ENCODE results near the gene PLEKHG4B. TPM values are rescaled to one million over a fixed set of nuclear protein-coding genes. Genes with fewer than 3 reads are reported as not detected.

PLEKHG4B gene
- total RNA-seq, 1 donor from 2014 or later = 6.8 TPM

- DNase-seq (ENCODE audit: low spot score) = no peak
- no peaks in the 10 kb centered on the region for H3K4me1 Mint-ChIP-seq (ENCODE audit: unreplicated experiment)
- H3K36me3 Mint-ChIP-seq (ENCODE audit: low read depth, unreplicated experiment) = peaks cover 3% of the 10 kb centered on the region
- peaks cover 2% of the 10 kb centered on the region for H3K27me3 Mint-ChIP-seq (ENCODE audit: unreplicated experiment)
- H3K27ac Mint-ChIP-seq (ENCODE audit: unreplicated experiment) = no peak within 1 kb of the TSS
- TF ChIP-seq CTCF (IDR thresholded peaks at IDR 0.05; ENCODE audit: unreplicated experiment) = no peak
- no peak within 1 kb of the TSS for H3K4me3 Mint-ChIP-seq (ENCODE audit: unreplicated experiment)
- H3K9me3 Mint-ChIP-seq (ENCODE audit: unreplicated experiment) = no peaks in the 10 kb centered on the region
These were observed 99.3 kb downstream of the PLEKHG4B start, which contains the start of gene LRRC14B for GRCh38 chr5:191036-191948. TSS of gene LRRC14B (plus strand) at chr5:191495. CDS start at chr5:191539, 44 bp downstream.

DNA sequence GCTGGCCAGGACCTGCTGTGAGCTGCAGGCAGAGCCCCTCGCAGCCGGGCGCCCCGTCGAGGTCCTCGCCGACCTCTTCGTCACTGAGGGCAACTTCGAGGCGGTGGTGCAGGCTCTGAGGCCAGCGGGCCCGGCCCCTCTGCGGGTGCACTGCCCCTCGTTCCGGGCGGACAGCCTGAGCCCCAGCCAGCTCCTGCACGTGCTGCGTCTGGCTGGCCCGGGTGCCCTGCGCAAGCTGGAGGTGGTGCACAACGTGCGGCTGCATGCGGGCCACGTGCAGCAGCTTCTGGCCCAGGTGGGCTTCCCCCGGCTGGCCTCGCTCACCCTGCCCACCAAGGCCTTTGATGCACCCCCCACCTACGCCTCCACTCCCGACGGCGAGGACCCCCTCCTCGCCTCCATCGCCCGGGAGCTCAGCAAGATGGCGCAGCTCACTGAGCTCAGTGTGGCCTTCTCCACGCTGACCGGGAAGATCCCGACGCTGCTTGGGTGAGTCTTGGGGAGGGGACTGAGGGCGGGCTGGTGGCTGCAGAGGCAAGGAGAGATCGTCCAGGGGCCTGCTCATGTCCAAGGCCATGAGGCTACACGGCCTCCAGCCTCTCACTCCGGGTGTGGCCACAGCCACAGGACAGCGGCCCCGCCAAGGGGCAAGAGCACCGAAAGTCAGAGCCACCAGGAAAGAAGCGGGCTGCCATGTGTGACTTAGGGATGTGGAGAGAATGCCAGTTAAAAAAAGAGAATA lies 100.2 kb downstream of the PLEKHG4B start:
- TF ChIP-seq CTCF (IDR thresholded peaks at IDR 0.05; ENCODE audit: unreplicated experiment) = no peak
- Mint-ChIP-seq H3K4me3 (ENCODE audit: unreplicated experiment) (no peak overlapping the region), H3K27me3 (ENCODE audit: unreplicated experiment) (peaks cover 2% of the 10 kb centered on the region), H3K9me3 (ENCODE audit: unreplicated experiment) (no peaks in the 10 kb centered on the region), H3K36me3 (ENCODE audit: low read depth, unreplicated experiment) (peaks cover 3% of the 10 kb centered on the region), H3K4me1 (ENCODE audit: unreplicated experiment) (no peaks in the 10 kb centered on the region), H3K27ac (ENCODE audit: unreplicated experiment) (no peak overlapping the region)
- no peak for DNase-seq (ENCODE audit: low spot score)

DNA sequence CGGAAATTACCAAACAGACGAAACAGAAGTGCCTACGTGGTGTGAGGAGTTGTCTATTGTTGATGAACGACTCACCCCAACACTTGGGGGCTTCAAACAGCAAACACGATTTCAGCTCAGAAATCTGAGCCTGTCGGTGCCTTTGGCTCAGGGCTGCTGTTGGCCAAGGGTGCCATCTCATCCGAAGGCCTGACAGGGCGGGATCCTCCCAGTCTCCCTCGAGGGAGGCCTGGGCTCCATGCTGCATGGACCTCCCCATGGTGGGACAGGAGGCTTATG lies 100.7 kb downstream of the PLEKHG4B start:
- H3K4me1 Mint-ChIP-seq (ENCODE audit: unreplicated experiment) = no peaks in the 10 kb centered on the region
- no peak for TF ChIP-seq CTCF (IDR thresholded peaks at IDR 0.05; ENCODE audit: unreplicated experiment)
- H3K27me3 Mint-ChIP-seq (ENCODE audit: unreplicated experiment) = peaks cover 2% of the 10 kb centered on the region
- peaks cover 3% of the 10 kb centered on the region for H3K36me3 Mint-ChIP-seq (ENCODE audit: low read depth, unreplicated experiment)
- no peaks in the 10 kb centered on the region for H3K9me3 Mint-ChIP-seq (ENCODE audit: unreplicated experiment)
- H3K27ac Mint-ChIP-seq (ENCODE audit: unreplicated experiment) = no peak overlapping the region
- no peak overlapping the region for H3K4me3 Mint-ChIP-seq (ENCODE audit: unreplicated experiment)
- DNase-seq (ENCODE audit: low spot score) = no peak

- Mint-ChIP-seq H3K9me3 (ENCODE audit: unreplicated experiment) (no peaks in the 10 kb centered on the region), H3K4me3 (ENCODE audit: unreplicated experiment) (no peak overlapping the region), H3K27me3 (ENCODE audit: unreplicated experiment) (peaks cover 2% of the 10 kb centered on the region), H3K27ac (ENCODE audit: unreplicated experiment) (no peak overlapping the region), H3K4me1 (ENCODE audit: unreplicated experiment) (no peaks in the 10 kb centered on the region), H3K36me3 (ENCODE audit: low read depth, unreplicated experiment) (peaks cover 3% of the 10 kb centered on the region)
- no peak for DNase-seq (ENCODE audit: low spot score)
- no peak for TF ChIP-seq CTCF (IDR thresholded peaks at IDR 0.05; ENCODE audit: unreplicated experiment)
These were observed 101.2 kb downstream of the PLEKHG4B start for GRCh38 chr5:192970-193831.
